HG03520 (cell line): ENCODE data around the gene TOM1L2.
"Not testable (repeated sequence)": the region's sequence is repeated elsewhere in the genome, so short reads cannot be mapped to it uniquely, and the experiment has no call there.

Experiments used
- ATAC-seq: cut with Tn5 transposase; IDR thresholded peaks from one replicate; pipeline ENCODE4 v1.9.1; 2021; ENCODE audit warnings: mild to moderate bottlenecking, moderate library complexity; ENCODE audit not compliant: unreplicated experiment

TOM1L2 gene

GRCh38 chr17:17971431-17972125 lies 622 bp downstream of the TOM1L2 start:
- no peak for ATAC-seq

- ATAC-seq = no peak
These were observed 1.3 kb downstream of the TOM1L2 start for GRCh38 chr17:17970699-17971430.

GRCh38 chr17:17966399-17966798 lies 5.8 kb downstream of the TOM1L2 start:
- no peak for ATAC-seq

GRCh38 chr17:17965152-17965721 lies 7.0 kb downstream of the TOM1L2 start:
- ATAC-seq = no peak

GRCh38 chr17:17964710-17965109 lies 7.5 kb downstream of the TOM1L2 start:
- ATAC-seq = no peak

- no peak for ATAC-seq
These were observed 8.3 kb downstream of the TOM1L2 start for GRCh38 chr17:17963694-17964436.

- no peak for ATAC-seq
These were observed 9.1 kb downstream of the TOM1L2 start for GRCh38 chr17:17963066-17963465.

- ATAC-seq = no peak
These were observed 11.6 kb downstream of the TOM1L2 start for GRCh38 chr17:17960500-17961030.

GRCh38 chr17:17959520-17960361 lies 12.5 kb downstream of the TOM1L2 start:
- no peak for ATAC-seq

GRCh38 chr17:17958982-17959381 lies 13.2 kb downstream of the TOM1L2 start:
- ATAC-seq = no peak

GRCh38 chr17:17957584-17957916 lies 14.7 kb downstream of the TOM1L2 start:
- no peak for ATAC-seq

GRCh38 chr17:17955790-17956341 lies 16.3 kb downstream of the TOM1L2 start:
- ATAC-seq = not testable (repeated sequence)

GRCh38 chr17:17954079-17954478 lies 18.1 kb downstream of the TOM1L2 start:
- ATAC-seq = no peak

- ATAC-seq = no peak
These were observed 19.5 kb downstream of the TOM1L2 start for GRCh38 chr17:17952691-17953090.

GRCh38 chr17:17951524-17951923 lies 20.7 kb downstream of the TOM1L2 start:
- no peak for ATAC-seq

GRCh38 chr17:17950806-17951205 lies 21.4 kb downstream of the TOM1L2 start:
- no peak for ATAC-seq

- no peak for ATAC-seq
These were observed 21.9 kb downstream of the TOM1L2 start for GRCh38 chr17:17950347-17950746.

GRCh38 chr17:17947966-17948365 lies 24.2 kb downstream of the TOM1L2 start:
- no peak for ATAC-seq

- no peak for ATAC-seq
These were observed 24.9 kb downstream of the TOM1L2 start for GRCh38 chr17:17947309-17947708.

- no peak for ATAC-seq
These were observed 26.1 kb downstream of the TOM1L2 start for GRCh38 chr17:17946093-17946492.
